Dermis microvascular lymphatic vessel endothelial cell (primary cell): Measurements from ENCODE around the gene SPATS1. TPM values are rescaled to one million over a fixed set of nuclear protein-coding genes. Genes with fewer than 3 reads are reported as not detected.

ENCODE experiments used
- DNase-seq, 2 donors: peaks; one replicate each; pipeline versions ENCODE4 v3.0.0 to v3.0.0-alpha.2; 2010; ENCODE audit warnings: low read depth in 2 of 2
- total RNA-seq: library from RNA; depleted of rRNA; stranded (reverse); fragments of >200 nt; gene quantifications from 2 replicates; pipeline ENCODE4 v1.2.1, GENCODE V29; 2014

The SPATS1 gene, protein sequence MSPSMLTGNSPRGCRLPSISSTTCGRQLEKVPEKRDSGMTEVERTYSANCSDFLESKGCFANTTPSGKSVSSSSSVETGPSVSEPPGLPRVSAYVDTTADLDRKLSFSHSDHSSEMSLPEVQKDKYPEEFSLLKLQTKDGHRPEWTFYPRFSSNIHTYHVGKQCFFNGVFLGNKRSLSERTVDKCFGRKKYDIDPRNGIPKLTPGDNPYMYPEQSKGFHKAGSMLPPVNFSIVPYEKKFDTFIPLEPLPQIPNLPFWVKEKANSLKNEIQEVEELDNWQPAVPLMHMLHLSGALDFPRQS
- not detected in 2 replicates for total RNA-seq

DNA sequence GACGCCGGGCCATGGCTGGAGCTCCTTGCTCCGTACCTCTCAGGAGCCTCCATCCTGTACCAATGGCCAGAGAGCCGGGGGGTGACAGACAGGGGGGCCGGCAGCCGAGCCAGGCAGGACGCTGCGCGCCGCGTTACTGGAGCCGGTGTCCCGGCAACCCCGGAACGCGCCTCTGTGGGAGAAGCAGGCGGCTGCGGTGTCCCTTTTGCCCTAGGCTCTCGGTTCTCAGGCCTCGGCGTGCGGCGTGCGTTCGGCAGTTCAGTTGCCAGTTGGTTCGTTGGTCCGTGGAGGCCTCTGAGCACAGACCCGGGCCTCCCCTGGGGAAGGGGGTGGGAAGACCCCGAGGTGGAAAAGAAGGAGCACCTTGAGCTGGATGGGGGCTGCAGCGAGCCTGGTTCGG lies at the start of gene SPATS1:
Gene SPATS1, plus strand, starts transcription at position 162 of the 400 bp plus-strand sequence. CDS start 446 bp downstream, outside the sequence.
- DNase-seq = no peak

DNA sequence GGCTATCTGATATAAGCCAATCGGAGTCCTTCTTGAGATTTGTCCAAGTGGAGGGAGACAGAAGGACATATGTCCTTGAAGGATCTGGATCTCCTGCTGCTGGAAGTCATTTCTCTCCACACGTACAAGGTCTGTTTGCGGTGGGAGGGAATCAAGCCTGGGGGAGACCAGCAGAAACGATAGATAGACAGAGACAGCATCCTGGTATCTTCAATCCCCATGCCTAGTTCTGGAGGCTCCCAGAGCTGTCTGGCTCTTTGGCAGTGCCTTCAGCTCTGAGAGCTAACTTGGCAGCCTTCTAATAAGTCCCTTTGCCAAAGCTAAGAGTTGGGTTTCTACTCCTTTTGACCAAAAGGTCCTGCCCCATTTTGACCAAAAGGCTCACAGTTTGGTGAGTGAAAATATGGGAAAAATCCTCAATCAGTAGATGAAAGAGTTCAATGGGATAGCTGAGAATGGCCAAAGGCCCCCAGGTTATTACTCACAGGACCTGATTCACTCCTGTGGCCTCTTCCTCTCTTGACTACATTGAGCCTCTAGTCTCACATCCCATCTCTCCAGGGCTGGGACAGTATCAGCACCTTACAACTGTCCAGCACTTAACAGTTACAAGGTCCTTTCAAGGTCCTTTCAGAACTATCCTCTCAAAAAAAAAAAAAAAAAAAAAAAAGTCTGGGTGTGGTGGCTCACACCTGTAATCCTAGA lies 49.6 kb upstream of the SPATS1 start:
- no peak for DNase-seq

DNA sequence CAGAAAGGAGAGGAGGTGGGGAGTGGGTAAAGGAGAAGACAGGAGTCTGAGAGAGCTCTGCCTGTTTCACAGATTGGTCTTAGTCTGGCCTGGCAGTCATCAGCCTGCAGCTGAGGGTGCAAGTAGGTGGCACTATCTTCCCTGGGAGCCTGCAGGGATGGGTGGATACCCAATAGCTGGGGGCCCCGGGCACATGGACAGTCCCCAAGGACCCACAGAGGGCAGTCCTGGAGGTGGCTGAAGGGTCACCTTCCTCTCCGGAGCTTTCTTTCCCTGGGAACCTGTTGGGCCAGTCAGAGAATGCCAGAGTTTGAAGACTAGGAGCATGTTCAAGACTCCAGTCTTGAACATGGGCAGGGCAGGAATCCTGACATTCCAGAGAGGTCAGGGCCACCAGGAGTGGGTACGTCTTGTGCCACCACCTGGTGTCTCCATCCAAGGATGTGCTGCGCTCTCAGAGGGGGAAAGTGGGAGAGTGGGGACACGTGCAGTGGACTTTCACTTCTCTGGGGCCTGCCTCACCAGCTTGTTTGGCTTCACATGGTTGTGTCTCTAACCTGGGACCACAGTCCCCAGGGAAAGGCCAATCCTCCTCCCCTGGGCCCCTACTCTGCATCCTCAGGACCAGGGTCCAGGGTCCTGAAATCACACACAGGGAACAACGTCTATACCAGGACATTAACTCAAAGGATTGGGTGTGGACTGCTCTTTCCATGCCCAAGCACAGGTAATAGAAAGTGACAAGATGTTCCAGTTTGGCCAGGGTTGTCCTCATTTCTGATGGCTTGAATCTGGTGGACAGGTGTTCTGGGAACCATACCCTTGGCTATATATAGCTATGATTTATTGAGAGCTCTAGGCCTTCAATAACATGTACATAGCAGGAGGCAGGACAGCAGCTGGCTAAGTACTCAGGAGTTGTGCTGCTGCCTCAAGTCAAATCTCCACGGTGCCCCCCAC lies 47.3 kb upstream of the SPATS1 start:
- no peak for DNase-seq

DNA sequence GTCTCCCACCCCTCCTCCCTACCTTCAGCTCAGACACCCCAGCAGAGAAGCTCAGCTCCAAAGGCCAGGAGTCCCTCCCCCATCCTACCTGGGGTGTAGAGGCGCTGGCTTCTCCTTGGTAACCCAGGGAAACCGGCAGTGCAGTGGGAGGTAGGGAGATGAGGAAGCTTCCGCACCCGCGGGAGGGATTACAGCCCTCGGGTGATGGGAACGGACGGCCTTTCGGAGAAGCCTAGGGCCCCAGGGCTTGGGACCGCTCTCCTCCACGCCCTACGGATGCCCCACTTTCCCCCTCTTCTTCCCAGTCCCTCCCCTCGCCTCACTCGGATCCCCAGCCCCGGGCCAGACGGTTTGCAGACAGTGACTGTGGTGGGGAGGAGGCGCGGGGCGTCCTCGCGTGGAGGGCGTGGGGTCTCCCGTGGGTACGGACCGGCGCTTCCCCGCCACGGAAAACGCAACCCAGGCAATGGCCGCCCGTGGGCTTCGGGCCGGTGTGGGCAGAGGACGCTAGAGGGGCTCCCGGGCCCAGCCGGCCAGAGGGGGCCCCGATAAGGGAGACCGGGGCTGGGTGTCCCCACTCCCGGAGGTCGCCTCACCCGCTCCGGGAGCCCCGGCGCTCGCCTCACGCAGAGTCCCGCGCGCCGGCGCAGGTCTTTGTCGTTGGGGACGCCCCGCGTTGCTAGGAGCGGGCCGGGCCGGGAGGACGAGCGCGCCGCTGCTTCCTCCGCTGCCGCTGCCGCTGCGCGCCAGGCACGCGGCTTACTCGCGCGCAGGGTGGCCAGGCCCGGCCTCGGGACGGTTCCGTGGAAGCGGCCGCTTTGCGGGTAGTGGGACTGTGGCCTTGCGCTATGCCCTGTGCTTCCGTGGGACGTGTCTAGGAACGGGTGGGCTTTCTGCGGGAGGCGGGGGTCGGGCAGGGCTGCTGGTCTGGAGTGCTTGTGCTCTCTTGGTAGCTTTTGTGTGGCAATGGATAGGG lies 45.1 kb upstream of the SPATS1 start:
- DNase-seq = peak in 1 of 2 donors; percentile 38

DNA sequence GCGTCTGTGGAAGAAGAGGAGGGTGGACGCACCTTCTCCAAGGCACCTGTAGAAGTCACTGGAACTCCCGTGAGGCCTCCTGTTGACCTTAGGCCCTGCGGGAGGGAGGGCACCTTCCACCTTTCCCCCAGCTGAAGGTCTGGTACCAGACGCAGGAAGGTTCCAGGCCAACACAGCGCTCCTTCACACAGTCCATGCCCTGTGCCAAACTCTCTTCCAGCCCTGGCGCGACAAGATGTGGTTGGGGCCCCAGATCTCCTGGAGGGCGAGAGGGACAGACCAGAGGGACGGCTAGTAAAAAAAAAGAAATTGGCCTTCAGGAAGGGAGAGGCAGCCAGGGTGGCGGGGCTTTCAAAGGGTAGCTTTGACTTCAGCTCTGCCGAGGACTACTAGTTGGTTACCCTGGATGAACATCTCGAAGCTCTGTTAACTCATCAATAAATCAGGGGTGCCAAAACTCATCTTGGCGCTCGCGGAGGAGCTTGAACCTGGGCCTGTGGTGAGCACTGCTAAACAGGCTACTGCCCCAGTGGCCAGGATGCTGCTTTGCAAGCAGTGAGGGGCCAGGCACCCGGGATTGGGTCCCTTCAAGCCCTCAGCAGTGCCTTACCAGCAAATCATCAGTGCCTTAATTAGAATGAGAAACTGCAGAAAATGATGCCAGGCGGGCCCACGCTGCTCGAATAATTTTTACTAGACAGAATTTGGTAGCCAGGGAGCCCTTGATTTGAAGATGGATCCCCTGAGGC lies 44.2 kb upstream of the SPATS1 start:
- no peak for DNase-seq

DNA sequence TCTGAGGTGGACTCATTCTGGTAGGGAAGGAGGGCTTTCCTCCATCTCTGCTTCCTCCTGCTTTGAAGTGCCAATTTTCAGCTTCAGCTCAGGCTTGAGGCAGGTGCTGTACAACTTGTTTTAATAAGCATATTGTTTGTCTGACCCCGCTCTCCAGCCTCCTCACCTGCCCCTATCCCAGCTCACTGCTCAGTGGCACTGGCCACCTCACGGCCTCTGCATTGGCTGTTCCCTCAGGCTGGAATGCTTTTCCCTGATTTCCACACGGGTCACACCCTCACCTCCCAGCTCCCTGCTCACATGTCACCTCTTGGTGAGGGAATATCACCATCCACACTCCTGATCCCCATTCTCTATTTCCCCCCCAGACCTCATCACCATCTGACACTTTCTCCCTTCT lies 43.6 kb upstream of the SPATS1 start:
- DNase-seq = no peak

DNA sequence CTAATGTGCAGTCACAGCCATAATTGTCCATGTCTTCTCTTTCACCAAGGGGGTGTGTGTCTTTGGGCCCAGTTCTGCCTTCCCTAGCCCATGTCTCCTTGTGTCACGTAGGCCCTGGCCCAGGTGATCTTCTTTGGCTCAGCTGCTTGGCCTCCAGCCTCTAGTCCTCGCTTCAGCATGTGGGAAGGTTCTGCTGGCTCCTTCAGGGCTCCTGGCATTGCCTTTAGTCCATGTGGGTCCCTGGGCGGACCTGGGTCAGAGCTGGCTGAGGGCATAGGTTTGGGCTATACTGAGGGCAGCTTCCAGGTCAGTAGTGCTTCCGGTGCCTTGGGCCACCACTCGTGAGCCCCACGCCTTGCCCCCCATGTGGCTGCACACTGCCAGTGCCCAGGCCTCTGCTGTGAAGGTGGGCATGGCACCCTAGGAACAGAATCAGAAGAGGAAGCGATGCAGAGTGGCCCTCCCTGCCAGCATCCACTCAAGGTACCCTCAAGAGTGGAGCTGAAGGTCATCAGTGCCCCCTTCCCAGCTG lies 42.1 kb upstream of the SPATS1 start:
- no peak for DNase-seq

DNA sequence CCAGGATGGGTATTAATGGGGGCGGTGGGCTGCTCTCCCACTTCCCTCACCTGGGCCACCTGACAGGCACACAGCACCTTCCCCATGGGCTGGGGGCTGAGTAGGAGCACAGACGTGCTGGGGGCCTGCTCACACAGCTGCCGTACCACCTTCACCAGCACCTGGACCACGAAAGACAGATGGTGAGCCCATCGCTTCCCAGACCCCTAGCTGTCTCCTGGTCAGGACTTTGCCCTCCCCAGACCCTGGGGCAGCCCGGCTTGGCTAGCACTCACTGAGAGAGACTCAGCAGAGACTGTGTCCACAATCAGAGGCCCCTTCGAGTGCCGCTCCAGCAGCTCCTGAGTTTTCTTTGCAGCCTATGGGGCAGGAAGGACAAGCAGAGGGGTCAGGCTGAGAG lies 41.3 kb upstream of the SPATS1 start:
- DNase-seq = no peak

DNA sequence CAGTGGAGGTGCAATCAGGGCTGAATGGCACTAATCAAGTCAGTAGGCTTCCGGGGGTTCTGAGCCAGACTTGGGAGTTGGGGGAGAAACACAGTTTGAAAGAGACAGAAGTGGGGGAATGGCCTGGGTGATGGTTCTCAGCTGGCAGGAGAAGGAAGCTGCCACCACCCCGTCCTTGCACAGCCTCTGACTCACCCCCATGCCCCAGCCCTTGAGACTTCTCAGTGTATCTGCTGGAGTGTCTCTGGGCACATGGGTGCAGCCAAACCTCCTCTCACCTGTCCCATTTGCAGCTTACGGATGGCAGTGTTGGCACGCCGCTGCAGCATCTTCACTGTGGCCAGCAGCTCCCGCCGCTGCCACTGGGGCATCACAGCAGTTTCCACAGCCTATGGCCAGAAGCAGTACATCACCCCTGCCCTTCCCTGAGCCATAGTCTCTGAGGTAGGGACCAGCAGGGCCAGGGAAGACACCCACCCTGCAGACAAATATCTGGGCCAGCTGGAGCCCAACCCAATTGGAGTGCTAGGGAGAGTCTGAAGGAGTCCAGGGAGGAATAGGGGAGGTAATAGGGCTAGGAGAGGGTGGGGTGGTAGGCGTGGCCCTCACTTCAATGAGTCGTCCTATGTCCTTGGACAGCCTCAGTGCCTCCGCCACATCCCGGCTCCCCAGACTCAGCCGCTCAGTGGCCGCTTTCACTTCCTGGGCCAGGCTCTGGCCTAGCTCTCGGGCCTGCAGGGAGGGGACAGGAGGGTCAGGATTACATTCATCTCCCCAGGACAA lies 40.5 kb upstream of the SPATS1 start:
- DNase-seq = no peak

DNA sequence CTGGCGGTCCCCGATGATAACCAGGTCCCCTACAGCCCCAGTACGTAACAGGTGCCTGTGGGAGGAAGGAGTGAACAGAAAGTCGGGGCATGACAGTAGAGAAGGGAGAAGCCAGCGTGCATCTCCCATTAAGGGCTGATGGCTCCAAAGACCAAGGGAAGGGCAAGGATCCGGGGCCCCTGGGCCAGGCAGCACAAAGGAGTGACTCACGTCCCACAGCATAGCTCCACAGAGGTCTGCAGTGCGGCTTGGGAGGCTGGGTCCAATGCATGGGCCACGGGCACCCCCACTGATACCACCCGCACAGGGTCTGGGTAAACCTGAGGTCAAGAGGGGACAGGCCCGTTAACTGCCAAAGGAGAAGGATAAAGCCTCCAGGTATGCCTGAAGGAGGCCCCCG lies 39.6 kb upstream of the SPATS1 start:
- DNase-seq = no peak

DNA sequence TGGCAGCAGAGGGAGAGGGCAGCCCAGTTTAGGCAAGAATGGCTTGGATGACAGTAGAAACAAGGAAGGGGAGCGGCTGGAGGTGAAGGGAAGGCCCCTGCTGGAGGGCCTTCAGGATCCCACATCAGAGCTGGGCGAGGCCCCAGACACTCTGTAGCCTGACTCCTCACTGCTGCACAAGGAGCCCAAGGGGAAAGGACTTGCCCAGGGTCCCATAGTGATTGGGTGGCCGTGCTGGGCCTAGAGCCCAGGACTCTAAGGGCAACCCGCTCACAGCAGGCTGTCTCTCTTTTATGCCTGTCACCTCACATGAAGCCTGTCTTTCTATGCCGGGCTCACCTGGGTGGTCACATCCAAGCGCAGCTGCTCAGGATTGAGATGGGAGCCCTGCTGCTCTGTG lies 38.6 kb upstream of the SPATS1 start:
- no peak for DNase-seq

DNA sequence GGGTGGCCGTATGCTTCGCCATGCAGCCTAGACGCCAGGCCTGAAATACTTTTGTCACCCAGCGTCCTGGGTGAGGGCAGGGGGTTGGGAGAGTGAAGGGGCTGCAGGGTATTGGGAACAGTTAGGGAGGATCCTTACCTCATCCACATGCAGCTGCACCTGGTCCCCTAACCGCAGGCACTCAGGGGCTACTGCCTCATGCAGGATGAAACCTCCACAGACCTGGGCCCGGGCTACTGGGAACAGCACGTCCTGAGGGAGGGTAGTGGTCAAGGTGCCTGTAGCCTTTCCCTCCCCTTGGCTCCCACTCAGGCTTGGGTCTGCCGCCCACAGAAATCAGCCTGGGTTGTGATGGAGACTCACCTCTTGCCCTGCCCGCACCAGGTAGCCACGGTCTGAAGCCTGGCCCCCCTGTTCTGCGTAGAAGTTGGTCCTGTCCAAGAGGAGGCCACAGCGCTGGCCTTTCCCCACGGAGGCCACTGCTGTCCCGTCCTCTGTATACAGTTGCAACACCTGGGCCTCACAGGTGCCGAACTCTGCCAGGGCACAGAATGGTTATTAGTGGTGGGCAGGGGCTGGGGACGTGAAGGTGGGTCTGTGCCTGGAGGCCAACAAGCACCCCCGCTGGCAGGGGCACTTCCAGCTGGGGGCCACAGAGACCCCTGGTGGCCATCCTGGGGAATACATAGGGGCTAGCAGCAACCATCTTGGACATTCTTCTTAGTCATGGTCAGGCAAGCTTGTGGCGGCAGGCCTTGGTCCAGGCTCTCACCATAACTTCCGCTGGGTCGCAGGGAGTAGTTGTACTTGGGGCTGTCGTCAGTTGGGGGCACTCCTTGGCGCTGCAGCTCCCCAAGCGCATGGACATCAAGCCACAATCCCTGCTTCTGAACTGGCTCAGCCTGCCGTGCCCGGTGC lies 37.9 kb upstream of the SPATS1 start:
- peak; percentile 12 to 55 for DNase-seq

DNA sequence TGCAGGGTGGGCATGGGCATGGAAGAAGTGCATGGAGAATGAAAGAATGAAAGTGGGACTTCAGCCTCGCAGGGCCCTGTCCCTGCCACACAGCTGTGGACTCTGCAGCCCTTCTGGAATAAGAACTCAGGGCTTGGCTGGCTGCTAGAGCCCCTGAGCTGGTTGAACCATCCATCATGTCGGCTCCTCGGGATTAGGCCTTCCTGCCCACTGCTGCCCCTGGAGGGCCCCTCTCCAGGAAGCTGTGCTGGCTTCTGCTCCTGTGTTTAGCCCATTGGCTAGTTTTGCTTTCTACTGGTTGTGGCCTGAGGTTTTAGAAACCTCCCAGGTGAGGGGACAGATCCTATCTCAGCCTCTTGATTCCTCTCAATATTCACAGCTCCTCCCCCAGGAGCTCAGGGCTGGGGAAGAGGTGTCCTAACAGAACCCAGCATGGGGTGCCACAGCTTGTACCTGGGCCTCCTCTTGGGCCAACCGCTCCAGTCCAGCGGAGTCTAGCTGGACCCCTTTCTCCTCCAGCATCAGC lies 37.2 kb upstream of the SPATS1 start:
- DNase-seq = no peak

DNA sequence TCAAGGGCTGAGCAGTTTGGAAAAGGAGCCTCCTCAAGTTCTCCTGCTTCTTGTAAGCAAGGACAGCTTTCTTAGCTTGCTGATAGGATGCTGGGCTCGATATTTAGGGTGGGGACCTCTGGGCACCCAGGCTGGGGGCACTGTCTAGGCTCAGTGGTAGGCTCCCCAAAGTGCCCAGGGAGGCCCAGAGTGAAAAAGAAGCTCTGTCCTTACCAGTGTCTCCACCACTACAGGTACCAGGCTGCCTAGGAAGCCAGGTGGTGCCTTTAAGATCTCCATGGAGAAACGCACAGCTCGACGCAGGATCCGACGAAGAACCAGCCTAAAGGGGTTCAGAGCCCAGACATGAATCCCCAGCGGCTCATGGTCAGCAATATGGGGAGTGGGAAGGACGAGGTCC lies 35.7 kb upstream of the SPATS1 start:
- no peak for DNase-seq

DNA sequence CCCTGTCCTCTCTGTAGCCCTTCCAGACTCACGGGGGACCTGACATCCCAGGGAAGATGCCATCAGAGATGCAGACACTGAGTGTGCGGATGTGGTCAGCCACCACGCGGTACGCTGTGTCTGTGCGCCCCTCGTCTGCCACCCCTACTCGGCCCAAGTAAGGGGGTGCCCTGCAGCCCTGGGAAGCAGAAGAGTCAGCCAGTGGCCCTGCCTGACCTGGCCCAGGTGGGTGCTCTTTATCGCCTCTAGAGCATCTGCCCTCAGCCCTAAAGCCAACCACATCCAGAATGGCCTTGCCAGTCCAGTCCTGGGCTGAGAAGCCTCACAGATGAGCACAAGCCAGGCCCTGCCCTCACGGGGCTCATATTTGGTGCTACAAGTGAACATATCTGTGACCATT lies 35.2 kb upstream of the SPATS1 start:
- no peak for DNase-seq

DNA sequence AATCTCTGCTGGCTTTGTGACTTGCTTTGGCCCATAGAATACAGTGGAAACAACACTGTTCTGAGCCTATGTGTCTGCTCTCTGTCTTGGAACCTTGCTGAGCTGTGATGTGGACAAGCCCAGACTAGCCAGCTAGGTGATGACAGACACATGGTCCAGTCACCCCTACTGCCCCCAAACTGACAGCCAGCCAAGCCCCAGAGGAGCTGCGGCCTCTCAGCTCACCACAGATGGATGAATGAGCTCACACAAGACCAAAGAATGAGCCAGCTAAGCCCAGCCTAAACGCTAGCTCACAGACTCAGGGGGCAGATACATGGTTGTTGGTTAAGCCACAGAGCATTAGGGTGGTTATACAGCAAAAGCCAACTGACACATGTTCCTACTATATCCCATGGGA lies 33.4 kb upstream of the SPATS1 start:
- DNase-seq = peak in 1 of 2 donors; percentile 19

DNA sequence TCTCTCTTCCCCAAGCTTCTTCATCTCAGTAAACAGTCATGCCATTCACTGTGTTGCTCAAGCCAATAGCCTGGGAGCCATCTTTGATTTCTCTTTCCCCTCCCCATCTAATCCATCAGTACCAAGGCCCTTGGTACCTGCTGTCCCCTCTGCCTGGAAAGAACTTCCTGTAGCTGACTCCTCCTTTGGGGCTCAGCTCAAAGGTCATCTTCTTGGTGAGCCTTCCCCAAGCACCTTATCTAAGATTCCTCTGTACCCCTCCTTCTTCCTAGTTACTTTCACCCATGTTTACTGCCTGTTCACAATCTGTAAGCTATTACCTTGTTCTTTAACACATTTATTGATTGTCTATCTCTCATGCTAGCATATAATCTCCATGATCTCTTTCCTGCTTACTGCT lies 32.8 kb upstream of the SPATS1 start:
- no peak for DNase-seq

DNA sequence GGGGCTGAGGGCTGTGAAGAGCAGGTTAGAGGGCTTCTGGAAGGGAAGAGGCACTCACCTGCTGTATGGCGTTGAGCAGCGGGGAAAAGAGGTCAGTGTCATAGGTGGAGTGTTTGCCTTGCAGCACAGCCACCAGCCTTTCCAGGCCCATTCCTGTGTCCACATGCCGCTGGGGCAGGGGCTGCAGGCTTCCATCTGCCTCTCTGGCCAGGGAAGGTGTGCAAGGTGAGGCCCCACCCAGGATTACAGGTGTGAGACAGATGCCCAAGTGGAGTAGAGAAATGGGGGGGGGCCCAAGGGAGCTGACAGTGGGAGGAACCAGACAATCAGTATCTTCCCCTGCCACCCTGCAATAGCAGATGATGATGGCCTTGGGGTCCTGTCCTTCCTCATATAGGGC lies 32.2 kb upstream of the SPATS1 start:
- no peak for DNase-seq
